SKM-1 treated with dmso at 0.1 percent for 144 hours (cell line): ENCODE measurements around the gene TMEM63C.
A peak's percentile ranks its signal among the peaks of the same experiment; 100 is the strongest.
"Not testable (repeated sequence)": the region's sequence is repeated elsewhere in the genome, so short reads cannot be mapped to it uniquely, and the experiment has no call there.

Experiments used
- DNase-seq: peaks from one replicate; lab custom pipeline; 2025; ENCODE audit not compliant: unreplicated experiment; lab: John Stamatoyannopoulos, UW

TMEM63C gene

GRCh38 chr14:77155083-77155482 is 26.5 kb upstream of the TMEM63C start:
- no peak for DNase-seq

GRCh38 chr14:77157740-77158139 is 23.9 kb upstream of the TMEM63C start:
- no peak for DNase-seq

DNA sequence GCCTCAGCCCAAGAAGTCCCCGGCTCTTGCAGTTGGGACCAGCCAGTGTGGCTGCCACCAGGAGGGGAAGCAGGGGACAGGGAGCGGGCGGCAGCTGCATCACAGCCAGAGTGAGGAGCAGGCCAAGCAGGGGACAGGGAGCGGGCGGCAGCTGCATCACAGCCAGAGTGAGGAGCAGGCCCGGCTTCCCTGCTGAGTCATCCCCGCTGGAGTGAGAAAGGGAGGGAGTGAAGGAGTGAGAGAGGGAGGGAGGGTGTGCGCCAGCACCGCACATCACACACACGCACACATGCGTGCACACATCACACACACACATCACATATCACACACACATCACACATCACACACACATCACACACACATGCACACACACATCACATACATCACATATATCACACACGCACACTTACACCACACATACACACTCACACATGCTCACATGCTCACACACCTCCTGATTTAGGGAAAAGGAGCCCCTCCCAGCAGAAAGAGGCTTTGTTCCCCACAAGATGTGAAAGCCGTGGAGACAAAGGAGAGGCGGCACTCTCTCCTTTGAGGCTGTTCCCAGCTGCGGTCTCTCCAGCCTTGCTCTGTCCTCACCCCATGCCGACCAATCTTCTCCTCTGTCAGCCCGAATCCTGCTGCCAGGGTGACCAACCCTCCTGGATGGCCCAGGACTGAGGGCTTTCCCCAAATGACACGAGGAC is 23.3 kb upstream of the TMEM63C start:
- no peak for DNase-seq

DNA sequence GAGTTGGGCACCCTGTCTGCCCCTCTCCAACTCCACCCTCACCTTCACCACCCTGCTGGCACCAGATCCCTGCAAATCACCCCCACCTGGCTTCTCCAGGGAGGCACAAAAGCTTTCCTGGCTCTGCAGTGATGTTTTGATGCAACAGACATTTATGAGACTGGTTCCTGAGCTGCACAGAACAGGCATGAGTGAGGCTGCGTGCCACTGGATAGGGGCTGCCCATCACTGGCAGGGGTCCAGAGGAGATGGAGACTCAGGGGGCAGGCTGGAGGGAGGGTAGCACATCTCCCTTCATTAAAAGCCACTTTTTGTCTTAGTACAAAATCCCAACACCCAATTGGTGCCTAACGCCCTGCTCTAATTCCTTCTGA is 22.7 kb upstream of the TMEM63C start:
- no peak for DNase-seq

DNA sequence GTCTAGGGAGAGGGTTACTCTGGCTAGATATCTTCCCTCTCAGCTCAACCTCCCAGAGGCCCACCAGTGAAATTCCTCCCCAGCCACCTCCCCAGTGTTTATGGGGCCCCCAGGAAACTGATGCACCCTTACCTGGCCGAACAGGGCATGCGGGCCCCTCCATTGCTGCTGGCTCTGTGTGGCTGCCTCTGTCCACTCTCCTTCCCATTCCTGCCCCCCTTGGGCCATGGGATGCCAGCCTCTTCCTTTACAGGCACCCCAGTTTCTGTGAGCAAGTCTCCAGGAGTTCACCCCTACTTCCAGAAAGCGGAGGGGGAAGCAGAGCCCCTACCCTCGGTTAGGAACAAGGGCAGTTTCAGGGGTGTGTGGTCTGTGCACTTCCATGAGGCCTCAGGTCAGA is 20.6 kb upstream of the TMEM63C start:
- DNase-seq, result no peak

- no peak for DNase-seq
Measured at GRCh38 chr14:77170045-77170444, 11.6 kb upstream of the TMEM63C start.

- no peak for DNase-seq
Measured at GRCh38 chr14:77172916-77173315, 8.7 kb upstream of the TMEM63C start.

DNA sequence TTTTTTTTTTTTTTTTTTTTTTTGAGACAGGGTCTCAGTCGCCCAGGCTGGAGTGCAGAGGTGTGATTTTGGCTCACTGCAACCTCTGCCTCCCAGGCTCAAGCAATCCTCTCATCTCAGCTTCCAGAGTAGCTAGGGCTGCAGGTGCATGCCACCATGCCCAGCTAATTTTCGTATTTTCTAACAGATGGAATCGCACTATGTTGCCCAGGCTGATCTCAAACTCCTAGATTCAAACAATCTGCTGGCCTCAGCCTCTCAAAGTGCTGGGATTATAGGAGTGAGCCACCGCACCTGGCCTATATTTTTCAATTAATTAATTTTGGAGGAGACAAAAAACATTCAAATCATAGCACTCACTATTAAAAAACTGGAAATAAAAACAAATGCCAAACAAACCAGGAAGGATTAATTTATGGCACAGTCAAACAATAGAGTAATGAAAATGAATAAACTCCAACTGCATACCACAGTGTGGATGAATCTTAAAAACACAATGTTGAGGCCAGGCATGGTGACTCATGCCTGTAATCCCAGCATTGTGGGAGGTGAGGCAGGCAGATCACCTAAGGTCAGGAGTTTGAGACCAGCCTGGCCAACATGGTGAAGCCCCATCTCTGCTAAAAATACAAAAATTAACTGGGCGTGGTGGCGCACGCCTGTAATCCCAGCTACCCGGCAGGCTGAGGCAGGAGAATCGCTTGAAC is 7.5 kb upstream of the TMEM63C start:
- not testable (repeated sequence) for DNase-seq

- DNase-seq, result no peak
Measured at GRCh38 chr14:77175843-77176242, 5.8 kb upstream of the TMEM63C start.

DNA sequence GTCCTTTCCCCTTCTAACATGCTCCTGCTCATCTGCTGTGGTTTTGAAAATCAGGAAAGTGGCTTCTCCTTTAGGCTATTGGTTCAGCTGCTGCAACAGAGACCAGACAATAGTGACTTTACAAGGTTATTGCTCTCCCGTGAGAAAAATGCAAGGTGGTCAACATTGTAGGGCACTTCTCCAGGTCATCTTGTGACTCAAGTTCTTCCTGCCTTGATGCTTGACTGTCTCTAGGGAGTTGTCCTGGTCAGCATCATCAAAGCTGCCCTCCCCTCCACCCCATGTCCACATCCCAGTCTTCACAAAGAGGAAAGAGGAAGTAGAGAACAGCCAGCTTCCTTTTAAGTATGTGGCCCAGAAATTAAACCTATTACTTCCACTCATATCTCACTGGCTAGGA is 3.9 kb upstream of the TMEM63C start:
- peak; percentile 39 for DNase-seq

GRCh38 chr14:77178656-77179055 is 2.9 kb upstream of the TMEM63C start:
- no peak for DNase-seq

DNA sequence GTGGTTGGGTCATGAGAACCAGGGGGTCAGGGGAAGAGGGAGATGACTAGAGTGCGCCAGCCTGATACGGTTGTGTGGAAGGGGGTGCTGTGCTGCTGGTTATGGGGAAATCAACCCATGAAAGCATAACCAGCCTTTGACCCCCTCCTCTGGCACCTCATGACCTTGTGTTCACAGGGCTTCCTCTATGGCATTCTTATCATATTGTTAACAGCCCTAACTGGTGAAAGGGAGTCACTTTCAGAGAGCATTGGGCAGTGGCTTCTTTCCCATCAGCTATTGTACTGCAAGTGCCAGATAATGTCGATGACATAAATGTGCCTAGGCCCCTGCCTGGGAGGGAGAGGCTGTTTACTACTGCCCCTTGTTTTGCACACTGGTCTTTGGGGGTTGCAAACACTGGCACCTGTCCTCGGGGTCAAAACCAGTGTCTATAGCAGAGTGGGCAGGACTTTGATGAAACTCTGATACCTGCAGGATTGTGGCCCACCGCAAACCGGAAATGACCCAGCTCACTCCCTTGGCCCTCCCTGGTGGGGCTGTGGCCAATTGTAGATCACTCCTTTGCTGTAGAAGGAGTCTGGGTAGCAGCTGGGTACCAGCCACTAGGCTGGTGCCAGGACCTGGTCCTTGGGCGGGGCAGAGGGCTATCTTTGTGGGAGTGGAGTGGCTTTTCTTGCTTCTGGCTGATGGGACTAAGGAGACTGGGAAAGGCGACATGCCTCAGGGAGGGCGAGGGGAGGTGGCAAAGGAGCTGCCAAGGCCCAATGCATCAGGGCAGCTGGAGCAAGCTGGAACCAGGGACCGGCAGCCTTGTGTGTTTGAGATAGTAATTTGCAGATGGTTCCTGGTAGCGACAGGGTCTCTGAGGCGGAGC is 634 bp upstream of the TMEM63C start:
- no peak for DNase-seq

DNA sequence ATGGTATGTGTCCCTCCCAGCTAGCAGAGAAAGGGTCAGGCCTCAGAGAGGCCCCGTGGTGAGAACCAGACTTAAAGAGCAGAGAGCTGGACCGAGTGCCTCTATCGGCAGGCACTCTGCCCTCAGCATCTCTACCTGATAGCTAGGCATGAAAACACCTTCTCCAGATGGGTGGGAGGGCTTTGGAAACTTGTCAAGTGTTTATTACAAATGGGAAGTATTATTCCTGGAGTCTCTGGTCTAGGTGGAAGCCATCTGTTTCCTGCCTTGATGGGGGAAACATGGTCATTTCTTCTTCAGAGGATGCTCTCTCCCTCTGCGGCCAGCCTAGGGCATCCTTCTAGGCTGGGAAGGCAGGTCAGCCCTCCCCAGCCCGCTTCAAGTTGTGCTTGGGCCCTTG is 2.3 kb downstream of the TMEM63C start:
- no peak for DNase-seq

GRCh38 chr14:77184396-77185092 is 2.9 kb downstream of the TMEM63C start:
- DNase-seq, result no peak

- no peak for DNase-seq
Measured at GRCh38 chr14:77185093-77185465, 3.5 kb downstream of the TMEM63C start.

GRCh38 chr14:77186911-77187648 is 5.5 kb downstream of the TMEM63C start:
- DNase-seq, result no peak

GRCh38 chr14:77187649-77188012 is 6.0 kb downstream of the TMEM63C start:
- no peak for DNase-seq

DNA sequence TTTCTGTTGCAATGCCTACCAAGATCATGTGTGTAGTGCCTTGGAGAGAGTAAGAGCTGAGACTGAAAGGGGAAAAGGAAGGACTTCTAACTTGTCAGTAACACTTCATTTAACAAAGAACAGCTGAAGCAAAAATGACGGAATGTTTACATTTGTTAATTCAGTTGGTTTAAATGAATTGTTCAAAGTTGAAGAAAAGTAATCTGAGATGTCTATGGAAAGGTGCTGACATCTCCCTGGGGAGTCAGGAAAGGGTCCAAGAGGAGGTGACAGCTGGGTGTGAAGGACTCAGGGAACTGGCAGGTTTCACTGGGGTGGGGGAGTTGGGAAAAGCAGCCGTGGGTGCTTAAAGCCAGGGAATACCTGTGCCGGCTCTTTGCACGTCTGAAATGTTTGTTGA is 7.9 kb downstream of the TMEM63C start:
- DNase-seq, result no peak

GRCh38 chr14:77190977-77191376 is 9.4 kb downstream of the TMEM63C start:
- no peak for DNase-seq

DNA sequence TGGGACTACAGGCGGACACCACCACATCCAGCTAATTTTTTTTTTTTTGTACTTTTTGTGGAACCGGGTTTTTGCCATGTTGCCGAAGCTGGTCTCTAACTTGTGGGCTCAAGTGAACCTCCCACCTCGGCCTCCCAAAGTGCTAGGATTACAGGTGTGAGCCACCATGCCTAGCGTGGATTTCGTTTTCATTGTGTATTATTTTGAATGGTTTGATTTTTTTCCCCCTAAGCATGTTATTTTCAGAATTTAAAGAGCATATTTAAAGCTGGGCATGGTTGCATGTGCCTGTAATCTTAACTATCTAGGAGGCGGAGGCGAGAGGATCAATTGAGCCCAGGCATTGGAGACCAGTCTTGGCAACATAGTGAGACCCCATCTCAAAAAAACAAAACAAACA is 13.1 kb downstream of the TMEM63C start:
- no peak for DNase-seq

GRCh38 chr14:77195766-77196165 is 14.2 kb downstream of the TMEM63C start:
- no peak for DNase-seq
